SK-N-SH (cell line): Measurements from ENCODE around the gene NRIP1. TPM values are rescaled to one million over a fixed set of nuclear protein-coding genes. Genes with fewer than 3 reads are reported as not detected.

Source experiments
- CTCF ChIA-PET: fragments of 300-600, 350-600 bp; formaldehyde crosslinking; extraction: SDS; loops from one replicate; lab custom pipeline; 2021; lab: Yijun Ruan, JAX
- POLR2A ChIA-PET: fragments of 350-600 bp; sonication (Branson Sonifier 250); formaldehyde crosslinking; extraction: SDS; loops from one replicate; lab custom pipeline; 2020; ENCODE audit warnings: antibody characterized with exemption, inconsistent platforms; lab: Yijun Ruan, JAX
- DNase-seq: peaks from one replicate; pipeline ENCODE4 v3.0.0; 2012
- H2AFZ ChIP-seq: fragments of 200-600 bp; sonication (generic); 2 replicates; pipeline ENCODE4 v1.8.1; 2016; ENCODE audit warnings: antibody characterized with exemption, mild to moderate bottlenecking, low read depth
- H3F3A ChIP-seq: fragments of 200-600 bp; sonication (generic); replicated peaks from 2 replicates; pipeline ENCODE3; 2016; ENCODE audit warnings: antibody characterized with exemption, mild to moderate bottlenecking; ENCODE audit not compliant: insufficient read depth
- H3K27ac ChIP-seq, 2 experiments: fragments of 200-500 bp in 1 of 2; fragments of 200-600 bp in 1 of 2; sonication (Bioruptor generic) in 1 of 2; sonication (generic), shearing (Covaris generic) in 1 of 2; 2 replicates each; pipeline versions ENCODE4 v1.5.1 to v1.6.1; 2014 to 2016; ENCODE audit warnings: low read depth in 2 of 2, inconsistent platforms in 1 of 2, low read length in 1 of 2, mild to moderate bottlenecking in 1 of 2, mixed read lengths in 1 of 2
- H3K27me3 ChIP-seq: fragments of 200-600 bp; sonication (generic), shearing (Covaris generic); 2 replicates; pipeline ENCODE4 v1.6.1; 2016; ENCODE audit warnings: mixed run types; ENCODE audit not compliant: insufficient read depth
- H3K36me3 ChIP-seq, 2 experiments: fragments of 200-500 bp in 1 of 2; fragments of 200-600 bp in 1 of 2; sonication (Bioruptor generic) in 1 of 2; sonication (generic) in 1 of 2; replicated peaks in 1 of 2; 2 replicates each; pipeline versions ENCODE3 to v1.5.1; 2014 to 2016; ENCODE audit warnings: low read length in 1 of 2, mild to moderate bottlenecking in 1 of 2; ENCODE audit not compliant: insufficient read depth in 2 of 2, control insufficient read depth in 1 of 2
- H3K4me1 ChIP-seq, 2 experiments: fragments of 200-500 bp in 1 of 2; fragments of 200-600 bp in 1 of 2; sonication (Bioruptor generic) in 1 of 2; sonication (generic), shearing (Covaris generic) in 1 of 2; 2 replicates each; pipeline versions ENCODE4 v1.5.1 to v1.6.1; 2014 to 2016; ENCODE audit warnings: low read depth in 1 of 2, low read length in 1 of 2, mixed run types in 1 of 2; ENCODE audit not compliant: insufficient read depth in 2 of 2, control insufficient read depth in 1 of 2
- H3K4me2 ChIP-seq: fragments of 200-600 bp; sonication (generic), shearing (Covaris generic); 2 replicates; pipeline ENCODE4 v1.6.1; 2017; ENCODE audit warnings: mixed run types
- H3K4me3 ChIP-seq, 2 experiments: fragments of 200-500 bp in 1 of 2; fragments of 200-600 bp in 1 of 2; sonication (Bioruptor generic) in 1 of 2; sonication (generic), shearing (Covaris generic) in 1 of 2; 2 replicates each; pipeline versions ENCODE4 v1.5.1 to v1.8.1; 2014 to 2016; ENCODE audit warnings: low read depth in 2 of 2, inconsistent platforms in 1 of 2, low read length in 1 of 2, mild to moderate bottlenecking in 1 of 2, mixed read lengths in 1 of 2, moderate library complexity in 1 of 2
- H3K79me2 ChIP-seq: fragments of 200-600 bp; sonication (generic); 2 replicates; pipeline ENCODE4 v1.8.1; 2017; ENCODE audit warnings: mild to moderate bottlenecking; ENCODE audit not compliant: insufficient read depth
- H3K9ac ChIP-seq: fragments of 200-600 bp; sonication (generic); 2 replicates; pipeline ENCODE4 v1.6.1; 2017; ENCODE audit warnings: mixed run types
- H3K9me2 ChIP-seq: fragments of 200-600 bp; sonication (generic); 2 replicates; pipeline ENCODE4 v1.6.1; 2017; ENCODE audit warnings: mixed run types
- H3K9me3 ChIP-seq: fragments of 200-600 bp; sonication (generic); 2 replicates; pipeline ENCODE4 v1.6.1; 2017; ENCODE audit warnings: mixed run types, mild to moderate bottlenecking, moderate library complexity
- H4K20me1 ChIP-seq: fragments of 200-600 bp; sonication (generic); 2 replicates; pipeline ENCODE4 v1.6.1; 2017; ENCODE audit warnings: mild to moderate bottlenecking, mixed run types; ENCODE audit not compliant: insufficient read depth
- FOSL2 ChIP-seq: IDR thresholded peaks from 2 replicates; pipeline ENCODE4 v1.4.0; 2012; ENCODE audit warnings: low read depth, mild to moderate bottlenecking, moderate library complexity, borderline replicate concordance
- FOXM1 ChIP-seq: IDR thresholded peaks from 2 replicates; pipeline ENCODE4 v1.4.0; 2012; ENCODE audit warnings: low read depth, mild to moderate bottlenecking
- GATA2 ChIP-seq: sonication (generic); formaldehyde crosslinking; IDR thresholded peaks from 2 replicates; pipeline ENCODE4 v1.5.0; 2020; ENCODE audit warnings: mild to moderate bottlenecking, missing genetic modification reagents
- MEF2A ChIP-seq: IDR thresholded peaks from 2 replicates; pipeline ENCODE4 v1.4.0; 2012; ENCODE audit warnings: low read depth, borderline replicate concordance
- NFIC ChIP-seq: IDR thresholded peaks from 2 replicates; pipeline ENCODE4 v1.4.0; 2012; ENCODE audit warnings: borderline replicate concordance
- NRF1 ChIP-seq: IDR thresholded peaks from 2 replicates; pipeline ENCODE4 v1.6.1; 2012; ENCODE audit warnings: low read depth, mild to moderate bottlenecking, low read length
- POLR2AphosphoS5 ChIP-seq: IDR thresholded peaks from 2 replicates; pipeline ENCODE4 v1.6.1; 2012; ENCODE audit warnings: low read depth, low read length
- RXRA ChIP-seq: IDR thresholded peaks from 2 replicates; pipeline ENCODE4 v1.4.0; 2012; ENCODE audit warnings: low read depth, mild to moderate bottlenecking, borderline replicate concordance
- USF1 ChIP-seq: IDR thresholded peaks from 2 replicates; pipeline ENCODE4 v1.4.0; 2012; ENCODE audit warnings: low read depth, borderline replicate concordance
- WGBS: methylation state at CpG from one replicate; pipeline ENCODE4 v1.1.6; 2017; ENCODE audit warnings: low lambda C conversion rate; 5-methylcytosine and 5-hydroxymethylcytosine counted together
- polyA plus RNA-seq, 3 experiments: library from polyadenylated mRNA; depleted of rRNA; stranded (reverse); fragments of >200 nt; gene quantifications; 2 replicates each; pipeline ENCODE4 v1.2.3, GENCODE V29; 2012
- TF ChIP-seq, protein P1 (sequence below): IDR thresholded peaks from 2 replicates; pipeline ENCODE4 v1.6.1; 2012; ENCODE audit warnings: mild to moderate bottlenecking, low read depth, low read length, moderate library complexity
- TF ChIP-seq, protein P2 (sequence below): fragments of 150-350 bp; IDR thresholded peaks from 2 replicates; pipeline ENCODE4 v1.6.1; 2016; ENCODE audit warnings: mild to moderate bottlenecking, low read depth, low read length

The NRIP1 gene
- polyA plus RNA-seq, 1 of the 3 experiments (the other 2 are of a cell fraction), result 0.02 TPM

DNA sequence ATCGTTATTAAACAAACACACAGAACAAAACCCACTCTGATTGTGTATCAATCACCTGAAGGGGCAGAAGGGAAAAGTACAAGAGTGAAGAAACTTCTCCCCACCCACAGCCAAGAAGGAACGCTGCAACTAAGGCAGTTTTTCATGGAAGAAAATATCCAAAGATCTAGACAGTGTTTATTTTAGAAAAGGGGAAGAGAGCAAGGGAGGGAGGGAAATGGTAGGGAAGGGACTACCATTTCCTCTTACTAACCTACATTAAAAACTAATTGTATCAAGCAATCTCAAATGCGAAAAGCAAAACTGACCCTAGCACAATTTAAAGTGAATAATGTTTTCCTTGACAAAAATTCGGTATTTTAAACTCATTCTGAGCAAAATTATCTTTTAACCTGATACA, 3.5 kb downstream of the NRIP1 start (continued):
- TF ChIP-seq, protein P1, sequence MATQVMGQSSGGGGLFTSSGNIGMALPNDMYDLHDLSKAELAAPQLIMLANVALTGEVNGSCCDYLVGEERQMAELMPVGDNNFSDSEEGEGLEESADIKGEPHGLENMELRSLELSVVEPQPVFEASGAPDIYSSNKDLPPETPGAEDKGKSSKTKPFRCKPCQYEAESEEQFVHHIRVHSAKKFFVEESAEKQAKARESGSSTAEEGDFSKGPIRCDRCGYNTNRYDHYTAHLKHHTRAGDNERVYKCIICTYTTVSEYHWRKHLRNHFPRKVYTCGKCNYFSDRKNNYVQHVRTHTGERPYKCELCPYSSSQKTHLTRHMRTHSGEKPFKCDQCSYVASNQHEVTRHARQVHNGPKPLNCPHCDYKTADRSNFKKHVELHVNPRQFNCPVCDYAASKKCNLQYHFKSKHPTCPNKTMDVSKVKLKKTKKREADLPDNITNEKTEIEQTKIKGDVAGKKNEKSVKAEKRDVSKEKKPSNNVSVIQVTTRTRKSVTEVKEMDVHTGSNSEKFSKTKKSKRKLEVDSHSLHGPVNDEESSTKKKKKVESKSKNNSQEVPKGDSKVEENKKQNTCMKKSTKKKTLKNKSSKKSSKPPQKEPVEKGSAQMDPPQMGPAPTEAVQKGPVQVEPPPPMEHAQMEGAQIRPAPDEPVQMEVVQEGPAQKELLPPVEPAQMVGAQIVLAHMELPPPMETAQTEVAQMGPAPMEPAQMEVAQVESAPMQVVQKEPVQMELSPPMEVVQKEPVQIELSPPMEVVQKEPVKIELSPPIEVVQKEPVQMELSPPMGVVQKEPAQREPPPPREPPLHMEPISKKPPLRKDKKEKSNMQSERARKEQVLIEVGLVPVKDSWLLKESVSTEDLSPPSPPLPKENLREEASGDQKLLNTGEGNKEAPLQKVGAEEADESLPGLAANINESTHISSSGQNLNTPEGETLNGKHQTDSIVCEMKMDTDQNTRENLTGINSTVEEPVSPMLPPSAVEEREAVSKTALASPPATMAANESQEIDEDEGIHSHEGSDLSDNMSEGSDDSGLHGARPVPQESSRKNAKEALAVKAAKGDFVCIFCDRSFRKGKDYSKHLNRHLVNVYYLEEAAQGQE, result no peak
- TF ChIP-seq USF1 (no peak), POLR2AphosphoS5 (no peak), FOSL2 (no peak)

GRCh38 chr21:15060543-15061175, 4.1 kb downstream of the NRIP1 start:
- H3K4me1 ChIP-seq, result no peaks in the 10 kb centered on the region
- 0 out of 2 replicates have a peak, but pooled peaks cover 2% of the 10 kb centered on the region for H3K9me3 ChIP-seq
- peaks cover 43% of the 10 kb centered on the region; the same call in 1 of the 2 replicates for H3K27me3 ChIP-seq
- ChIA-PET POLR2A (no interaction called here), CTCF (no interaction called here)
- no peak for DNase-seq
- TF ChIP-seq GATA2 (CRISPR knock-in tag), result no peak
- no peak for TF ChIP-seq RXRA
- H3K9me2 ChIP-seq, result no peaks in the 10 kb centered on the region
- no peaks in the 10 kb centered on the region for H3K79me2 ChIP-seq
- H3K27ac ChIP-seq, result no peak overlapping the region
- WGBS, result 0% methylated on average over 2 of the region's 2 CpGs
- H3K4me3 ChIP-seq, result no peak overlapping the region
- H2AFZ ChIP-seq, result no peak overlapping the region
- H3K9ac ChIP-seq, result no peak overlapping the region
- no peaks in the 10 kb centered on the region for H3F3A ChIP-seq
- no peak overlapping the region for H3K4me2 ChIP-seq
- no peaks in the 10 kb centered on the region for H3K36me3 ChIP-seq
- H4K20me1 ChIP-seq, result peaks cover 6% of the 10 kb centered on the region

DNA sequence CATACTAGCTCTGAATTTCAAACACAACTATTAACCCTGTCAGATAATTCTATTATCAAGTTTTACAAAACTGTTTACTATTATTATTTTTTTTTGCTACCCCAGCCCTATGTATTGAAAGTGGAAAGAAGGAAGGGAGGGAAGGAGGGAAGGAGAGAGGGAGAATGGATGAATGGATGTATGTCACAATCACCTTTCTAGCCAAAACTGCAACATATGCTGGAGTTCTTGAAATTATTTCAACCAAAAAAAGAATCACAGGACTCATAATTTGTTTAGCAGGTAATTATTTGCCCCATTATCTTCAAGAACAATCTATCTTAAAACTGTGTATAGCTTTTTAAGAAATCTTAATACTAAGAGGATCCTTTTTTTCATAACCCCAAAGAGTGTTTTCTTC, 5.4 kb downstream of the NRIP1 start:
- Histone ChIP-seq H3K4me3 (no peak overlapping the region), H3K79me2 (no peaks in the 10 kb centered on the region), H2AFZ (no peak overlapping the region), H3K4me2 (no peak overlapping the region), H3F3A (no peaks in the 10 kb centered on the region), H3K9me2 (no peaks in the 10 kb centered on the region), H3K9ac (no peak overlapping the region), H3K27ac (no peak overlapping the region), H3K27me3 (peaks cover 47% of the 10 kb centered on the region; the same call in 1 of the 2 replicates), H3K9me3 (0 out of 2 replicates have a peak, but pooled peaks cover 2% of the 10 kb centered on the region), H3K4me1 (no peaks in the 10 kb centered on the region), H3K36me3 (no peaks in the 10 kb centered on the region), H4K20me1 (peaks cover 6% of the 10 kb centered on the region)
- TF ChIP-seq FOXM1, result no peak
- TF ChIP-seq, protein P2, sequence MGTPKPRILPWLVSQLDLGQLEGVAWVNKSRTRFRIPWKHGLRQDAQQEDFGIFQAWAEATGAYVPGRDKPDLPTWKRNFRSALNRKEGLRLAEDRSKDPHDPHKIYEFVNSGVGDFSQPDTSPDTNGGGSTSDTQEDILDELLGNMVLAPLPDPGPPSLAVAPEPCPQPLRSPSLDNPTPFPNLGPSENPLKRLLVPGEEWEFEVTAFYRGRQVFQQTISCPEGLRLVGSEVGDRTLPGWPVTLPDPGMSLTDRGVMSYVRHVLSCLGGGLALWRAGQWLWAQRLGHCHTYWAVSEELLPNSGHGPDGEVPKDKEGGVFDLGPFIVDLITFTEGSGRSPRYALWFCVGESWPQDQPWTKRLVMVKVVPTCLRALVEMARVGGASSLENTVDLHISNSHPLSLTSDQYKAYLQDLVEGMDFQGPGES, result no peak
- no peak for TF ChIP-seq NRF1
- no peak for TF ChIP-seq MEF2A
- TF ChIP-seq USF1, result no peak
- TF ChIP-seq NFIC, result no peak
- DNase-seq, result no peak
- ChIA-PET CTCF (no interaction called here), POLR2A (no interaction called here)
